GM21717 (cell line): ENCODE measurements around the gene RAB30.
"Not testable (repeated sequence)": the region's sequence is repeated elsewhere in the genome, so short reads cannot be mapped to it uniquely, and the experiment has no call there.

Experiments used
- ATAC-seq: cut with Tn5 transposase; IDR thresholded peaks from one replicate; pipeline ENCODE4 v1.9.1; 2021; ENCODE audit warnings: mild to moderate bottlenecking, moderate library complexity; ENCODE audit not compliant: unreplicated experiment

The RAB30 gene

DNA sequence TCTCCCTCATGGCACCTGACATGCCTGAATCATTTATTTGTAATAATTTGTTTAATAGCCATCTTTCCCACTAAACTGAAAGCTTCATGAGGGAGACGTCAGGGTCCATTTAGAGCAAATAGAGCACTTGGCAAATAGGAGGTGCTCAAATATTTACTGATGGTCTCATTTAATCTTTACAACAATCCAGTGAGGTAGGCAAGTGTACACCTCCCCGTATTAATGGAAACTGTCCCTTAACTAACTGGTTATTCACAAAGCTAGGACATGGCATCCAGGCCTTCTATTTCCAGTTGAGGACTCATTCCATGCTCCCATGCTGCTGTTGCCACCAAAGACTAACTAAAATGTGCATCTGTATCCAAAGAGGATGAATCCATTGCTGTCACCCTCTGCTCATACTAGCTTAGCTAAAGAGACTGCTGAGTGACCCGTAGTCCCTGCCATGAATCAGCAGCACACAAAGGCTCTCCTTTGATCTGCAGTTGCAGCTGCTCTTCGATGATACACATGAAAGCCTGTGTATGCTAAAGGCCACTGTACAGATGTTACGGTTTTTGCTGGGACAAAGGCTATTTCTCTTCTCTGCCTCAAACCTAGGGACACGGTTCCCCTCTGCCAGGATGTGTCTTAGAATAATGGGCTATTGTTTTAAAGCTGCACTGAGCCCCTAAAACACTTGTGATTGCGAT, 82.6 kb downstream of the RAB30 start:
- no peak for ATAC-seq

DNA sequence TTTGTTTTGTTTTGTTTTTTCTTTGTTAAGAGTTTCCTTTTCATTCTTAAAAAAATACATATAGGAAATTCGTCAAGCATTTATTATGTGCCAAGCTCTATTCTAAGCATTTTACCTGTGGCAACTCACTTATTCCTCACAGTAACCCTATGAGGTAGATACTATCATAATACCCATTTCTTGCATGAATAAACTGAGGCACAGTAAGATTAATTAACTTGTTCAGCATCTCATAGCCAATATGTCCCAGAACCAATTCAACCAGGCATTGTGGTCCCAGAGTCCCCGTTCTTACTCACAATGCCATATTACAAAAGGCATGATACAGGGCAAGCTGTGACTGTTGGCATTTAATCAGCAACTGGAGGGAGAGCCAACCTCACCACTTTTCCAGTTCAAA, 83.7 kb downstream of the RAB30 start:
- ATAC-seq = no peak

DNA sequence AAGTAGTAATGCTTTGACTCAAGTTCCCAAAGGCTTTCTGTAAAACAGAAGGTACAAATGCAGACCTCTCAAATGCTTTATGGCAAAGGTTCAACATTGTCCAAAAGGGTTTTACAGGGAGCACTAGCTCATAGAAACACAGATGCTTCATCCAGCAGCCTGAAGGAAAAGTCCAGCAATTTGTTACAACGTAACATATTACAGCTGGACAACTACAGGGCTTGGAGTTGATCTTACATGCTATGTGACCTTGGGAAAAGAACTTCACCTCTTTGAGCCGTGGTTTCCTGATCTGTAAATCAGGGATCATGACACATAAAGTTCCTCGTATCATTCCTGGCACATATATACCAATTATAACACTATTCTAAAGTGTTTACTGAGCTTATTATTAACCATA, 85.3 kb downstream of the RAB30 start:
- ATAC-seq = no peak

DNA sequence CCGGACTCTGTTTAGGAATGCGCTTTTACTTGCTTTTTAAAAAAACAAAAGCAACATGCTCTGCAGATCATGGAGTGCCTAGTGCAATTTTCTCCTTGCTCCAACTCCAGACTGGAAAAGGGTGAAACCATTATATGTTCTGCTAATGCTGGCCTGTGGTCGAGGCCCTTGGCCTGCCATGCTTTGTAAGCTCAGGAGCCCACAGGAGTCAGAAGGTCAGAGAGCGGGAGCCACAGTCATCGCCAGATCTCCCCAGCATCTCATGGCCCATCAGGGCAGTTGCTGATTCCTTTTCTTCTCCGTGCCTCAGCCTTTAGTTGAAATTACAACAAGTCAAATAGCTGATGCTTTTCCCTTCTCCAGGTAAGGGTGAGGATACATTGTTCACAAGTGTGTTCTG, 89.8 kb downstream of the RAB30 start:
- no peak for ATAC-seq

- ATAC-seq = no peak
Measured at GRCh38 chr11:82980947-82981346, 90.8 kb downstream of the RAB30 start.

DNA sequence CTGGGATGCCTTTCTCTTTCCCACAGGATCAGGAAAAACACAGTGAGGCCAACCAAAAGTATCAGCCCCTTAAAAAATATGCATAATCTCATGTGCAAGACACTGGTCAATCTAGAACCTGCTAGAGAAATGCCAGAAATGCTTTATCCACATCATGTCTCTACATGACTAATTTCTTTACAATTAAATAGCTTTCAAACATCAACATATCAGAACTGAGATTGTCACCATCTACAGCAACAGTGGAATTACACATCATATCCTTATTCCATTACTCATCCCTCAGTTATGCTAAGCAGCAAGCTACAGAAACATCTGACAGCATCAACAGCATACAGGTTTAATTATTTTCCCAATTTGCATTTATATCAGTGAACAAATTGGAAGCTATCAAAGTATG, 91.4 kb downstream of the RAB30 start:
- no peak for ATAC-seq

DNA sequence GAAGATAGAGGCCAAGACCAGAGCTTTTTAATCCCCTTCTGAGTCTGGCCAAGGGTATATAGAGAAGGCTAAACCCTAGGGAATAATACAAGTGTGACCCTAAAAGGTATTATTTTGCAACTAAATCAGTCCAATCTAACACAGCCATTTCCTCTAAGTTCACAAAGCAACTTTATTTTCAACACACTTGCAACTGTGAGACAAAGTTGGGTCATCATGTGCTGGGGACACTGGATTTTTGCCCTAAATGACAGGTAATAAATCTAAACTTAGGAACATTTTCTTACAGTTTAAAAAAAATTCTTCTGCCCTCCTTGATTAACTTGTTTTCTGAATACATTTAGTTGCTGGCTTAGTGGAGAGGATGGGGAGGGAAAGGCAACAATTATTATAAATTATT, 91.9 kb downstream of the RAB30 start:
- no peak for ATAC-seq

DNA sequence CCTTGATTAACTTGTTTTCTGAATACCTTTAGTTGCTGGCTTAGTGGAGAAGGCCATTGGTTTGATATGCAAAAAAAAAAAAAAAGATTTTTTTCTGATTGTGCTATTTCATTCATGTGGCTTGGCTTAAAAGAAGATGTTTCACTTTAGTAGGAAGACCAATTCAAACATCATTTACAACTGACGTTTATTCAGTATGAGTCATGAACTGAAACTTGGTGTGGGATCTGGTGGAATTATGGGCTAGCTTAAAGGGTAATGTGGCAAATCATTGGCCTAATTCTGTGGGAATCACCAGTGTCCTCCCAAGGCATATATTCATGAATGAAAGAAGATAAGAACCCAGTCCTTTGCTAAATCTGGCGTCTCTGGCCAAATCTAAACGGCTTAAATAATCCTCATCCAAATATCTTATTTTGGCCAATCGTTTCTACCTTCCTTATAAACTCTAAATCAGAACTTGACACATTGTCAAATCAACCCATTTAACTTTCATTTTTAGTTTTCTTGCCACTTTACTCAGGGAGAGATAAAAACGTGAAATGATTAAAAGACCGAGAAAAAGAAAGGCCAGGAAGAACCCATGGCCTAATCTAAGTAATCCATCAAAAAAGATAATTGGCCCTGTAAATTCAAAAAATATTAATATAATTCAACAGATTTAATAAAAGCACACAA, 93.1 kb downstream of the RAB30 start:
- ATAC-seq = no peak

DNA sequence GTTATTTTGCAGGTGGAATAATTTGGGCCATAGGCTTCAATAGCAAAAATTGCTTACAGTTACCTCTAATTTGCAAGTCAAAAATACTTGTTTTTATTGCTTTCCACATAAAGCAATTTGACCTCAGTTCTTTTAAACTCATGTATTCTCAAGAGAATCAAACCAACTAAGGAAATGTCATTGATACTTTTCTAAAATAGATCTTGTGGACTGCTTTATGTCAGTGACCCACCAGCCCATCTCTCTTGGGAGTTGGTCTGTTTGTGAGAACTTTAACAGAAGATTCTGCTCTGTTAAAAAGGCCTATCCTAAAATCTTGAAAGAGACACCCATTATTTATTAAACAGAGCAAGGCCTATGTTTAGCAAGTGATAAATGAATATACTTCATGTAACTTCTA, 94.9 kb downstream of the RAB30 start:
- ATAC-seq = no peak

DNA sequence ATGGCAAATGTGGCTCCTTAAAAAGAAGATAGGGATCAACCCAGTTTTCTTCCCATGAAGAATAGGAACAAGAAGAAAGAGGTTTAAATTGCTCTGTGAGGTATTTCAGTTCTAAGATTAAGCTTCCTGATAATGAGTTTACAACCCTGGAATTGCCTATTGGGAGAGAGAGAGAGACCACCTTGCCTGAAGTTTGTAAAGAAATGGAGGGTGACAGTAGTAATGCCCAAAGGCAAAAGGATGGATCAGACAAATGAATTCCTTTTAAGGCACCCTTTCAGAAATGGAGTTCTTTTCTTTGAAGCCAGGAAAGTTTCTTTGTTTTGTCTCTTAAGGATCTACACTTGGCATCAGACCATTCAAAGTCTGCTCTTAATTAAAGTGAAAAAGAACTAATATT, 95.8 kb downstream of the RAB30 start:
- ATAC-seq = no peak

DNA sequence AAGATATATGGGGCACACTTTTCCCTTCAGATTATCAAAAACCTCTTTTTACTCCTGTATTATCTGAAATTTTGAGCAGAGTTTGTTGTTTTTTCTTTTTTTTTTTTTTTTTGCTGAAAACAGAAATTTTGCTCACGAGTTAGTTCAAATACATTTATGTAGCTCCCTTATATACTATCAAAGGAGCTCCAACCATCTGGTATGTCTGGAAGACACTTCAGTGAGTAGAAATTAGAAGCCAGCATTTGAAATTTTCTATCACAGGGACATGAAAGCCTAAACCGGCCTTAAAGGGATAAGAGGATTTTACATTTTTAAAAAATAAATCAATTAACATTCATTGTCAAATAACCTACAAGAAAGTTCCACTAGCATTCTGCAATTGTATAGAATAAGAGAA, 96.8 kb downstream of the RAB30 start:
- ATAC-seq = no peak

- ATAC-seq = no peak
Measured at GRCh38 chr11:82974135-82974534, 97.6 kb downstream of the RAB30 start.

GRCh38 chr11:82972103-82972502, 99.6 kb downstream of the RAB30 start:
- no peak for ATAC-seq

- ATAC-seq = peak; percentile 56
Measured at GRCh38 chr11:82971519-82971946, 100.2 kb downstream of the RAB30 start.

- ATAC-seq = not testable (repeated sequence)
Measured at GRCh38 chr11:82970507-82971083, 101.1 kb downstream of the RAB30 start.

GRCh38 chr11:82969811-82970210, 101.9 kb downstream of the RAB30 start:
- ATAC-seq = peak; percentile 94

DNA sequence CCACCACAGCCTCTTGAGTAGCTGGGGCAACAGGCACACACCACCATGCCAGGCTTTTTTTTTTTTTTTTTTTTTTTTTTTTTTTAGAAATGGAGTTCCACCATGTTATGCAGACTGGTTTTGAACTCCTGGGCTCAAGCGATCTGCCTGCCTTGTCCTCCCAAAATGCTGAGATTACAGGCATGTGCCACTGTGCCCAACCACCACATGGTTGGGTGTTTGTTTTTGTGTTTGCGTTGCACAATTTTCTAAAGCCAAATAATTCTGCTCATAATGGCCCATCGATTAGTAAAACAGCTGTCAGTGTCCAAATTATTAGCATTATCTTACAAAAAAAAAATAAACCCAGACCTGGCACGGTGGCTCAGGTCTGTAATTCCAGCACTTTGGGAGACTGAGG, 104.3 kb downstream of the RAB30 start:
- no peak for ATAC-seq

- not testable (repeated sequence) for ATAC-seq
Measured at GRCh38 chr11:82962021-82962420, 109.7 kb downstream of the RAB30 start.

GRCh38 chr11:82960779-82961143, 110.9 kb downstream of the RAB30 start:
- ATAC-seq = peak; percentile 18

DNA sequence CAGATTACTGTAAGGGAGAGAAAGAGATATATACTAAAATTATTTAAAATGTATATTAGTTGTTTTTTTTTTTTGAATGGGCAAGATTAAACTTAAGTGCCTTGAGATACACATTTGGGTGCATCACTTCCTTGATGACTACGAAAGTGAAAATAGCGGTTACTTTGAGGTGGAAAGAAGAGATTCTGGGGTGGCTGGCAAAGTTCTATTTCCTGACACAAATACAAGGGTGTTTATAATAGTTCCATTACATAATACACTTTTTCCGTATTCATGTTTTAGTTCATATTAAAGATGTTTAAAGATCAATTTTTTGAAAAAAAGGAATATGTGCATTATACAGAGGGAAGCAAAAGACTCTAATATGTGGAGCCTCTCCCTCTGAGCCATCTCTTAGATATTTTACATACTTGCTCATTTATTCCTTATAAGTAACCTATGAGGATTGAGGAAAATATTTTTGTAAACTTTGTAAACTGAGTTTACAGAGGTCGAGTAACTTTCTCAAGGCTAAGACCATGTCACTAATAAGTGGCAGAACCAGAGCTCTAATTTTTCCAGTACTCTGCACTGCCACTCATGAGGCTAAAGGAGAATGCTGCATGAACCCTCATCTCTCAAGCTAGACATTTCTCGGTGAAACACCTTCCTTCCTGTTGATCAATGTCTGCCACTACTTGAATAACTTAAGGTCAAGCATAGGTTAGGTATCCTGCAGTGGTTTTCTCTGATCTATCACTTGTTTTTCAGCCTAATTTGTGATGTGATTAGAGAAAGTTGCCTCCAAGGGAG, 111.5 kb downstream of the RAB30 start:
- ATAC-seq = peak; percentile 88

DNA sequence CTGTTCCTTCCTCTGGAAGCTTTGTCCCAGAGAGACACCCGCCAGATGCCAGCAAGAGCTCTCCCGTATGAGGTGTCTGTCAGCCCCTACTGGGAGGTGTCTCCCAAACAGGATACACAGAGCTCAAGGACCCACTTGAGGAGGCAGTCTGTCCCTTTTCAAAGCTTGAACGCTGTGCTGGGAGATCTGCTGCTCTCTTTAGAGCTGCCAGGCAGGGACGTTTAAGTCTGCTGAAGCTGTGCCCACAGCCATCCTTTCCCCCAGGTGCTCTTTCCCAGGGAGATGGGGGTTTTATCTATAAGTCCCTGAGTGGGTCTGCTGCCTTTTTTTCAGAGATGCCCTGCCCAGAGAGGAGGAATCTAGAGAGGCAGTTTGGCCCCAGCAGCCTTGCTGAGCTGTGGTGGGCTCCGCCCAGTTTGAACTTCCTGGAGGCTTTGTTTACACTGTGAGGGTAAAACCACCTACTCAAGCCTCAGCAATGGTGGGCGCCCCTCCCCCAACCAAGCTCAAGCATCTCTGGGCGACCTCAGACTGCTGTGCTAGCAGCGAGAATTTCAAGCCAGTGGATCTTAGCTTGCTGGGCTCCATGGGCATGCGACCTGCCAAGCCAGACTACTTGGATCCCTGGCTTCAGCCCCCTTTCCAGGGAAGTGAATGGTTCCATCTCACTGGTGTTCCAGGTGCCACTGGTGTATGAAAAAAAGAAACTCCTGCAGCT, 115.8 kb downstream of the RAB30 start:
- not testable (repeated sequence) for ATAC-seq
